Stimulated activated naive CD4-positive, alpha-beta T cell (primary cell): ENCODE measurements around the gene BTN3A1.
"Not testable (repeated sequence)": the region's sequence is repeated elsewhere in the genome, so short reads cannot be mapped to it uniquely, and the experiment has no call there.

Experiments
- DNase-seq, 6 experiments: peaks; one replicate each; lab custom pipeline; 2025; lab: John Stamatoyannopoulos, UW

BTN3A1 gene

DNA sequence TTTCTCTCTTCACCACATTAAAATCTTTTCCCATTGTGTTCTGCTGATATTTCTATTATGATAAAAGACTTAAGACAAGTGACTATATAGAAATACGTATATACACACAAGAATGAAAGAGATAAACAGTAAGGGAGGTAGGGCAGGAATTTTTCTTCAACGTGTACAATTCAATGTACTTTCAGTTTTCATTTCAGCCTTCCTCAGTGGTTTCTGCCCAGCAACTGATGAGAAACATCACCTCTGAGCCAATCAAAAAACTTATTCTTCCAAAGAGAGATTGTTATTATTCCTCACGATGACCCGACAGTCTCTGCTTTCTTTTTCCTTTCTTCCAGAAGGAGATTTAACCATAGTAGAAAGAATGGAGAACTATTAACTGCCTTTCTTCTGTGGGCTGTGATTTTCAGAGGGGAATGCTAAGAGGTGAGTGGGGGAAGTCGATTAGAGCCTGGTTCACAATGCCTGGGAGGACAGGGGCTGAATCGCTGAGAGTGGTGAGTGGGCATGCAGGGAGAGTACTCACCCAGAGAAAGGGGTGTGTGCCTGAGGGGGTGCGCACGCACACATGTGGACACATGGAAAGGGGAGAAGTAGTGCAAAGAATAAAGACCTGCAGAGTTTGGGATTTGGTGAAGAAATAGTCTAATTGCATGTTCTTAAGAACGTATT lies at the start of gene BTN3A1:
BTN3A1 (plus strand) TSS at position 289 of the 672 bp plus-strand sequence. CDS start 3,289 bp downstream, outside the sequence.
- peak; percentile 39 to 83 (median 68) for DNase-seq

DNA sequence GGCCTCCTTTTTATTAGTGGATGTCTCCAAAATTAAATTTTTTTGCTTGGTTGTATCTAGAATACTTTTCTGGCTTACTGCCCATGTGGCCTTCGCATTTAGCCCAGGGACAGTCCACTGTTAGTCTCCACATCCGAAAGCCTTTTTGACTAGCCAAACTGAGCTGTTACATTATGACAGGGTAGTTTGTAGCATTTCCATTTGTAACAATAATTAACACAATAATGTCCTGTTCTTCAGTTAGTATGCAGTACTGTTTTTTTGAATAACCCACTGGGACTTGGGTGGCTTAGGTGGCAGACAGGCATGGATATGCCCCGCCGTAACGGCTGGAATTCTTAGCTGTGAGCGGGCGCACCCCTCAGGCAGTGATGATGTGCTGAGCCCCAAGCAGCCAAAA lies 49.8 kb upstream of the BTN3A1 start:
- no peak for DNase-seq

GRCh38 chr6:26354162-26354561 lies 47.9 kb upstream of the BTN3A1 start:
- no peak for DNase-seq

- no peak for DNase-seq
These were observed 46.7 kb upstream of the BTN3A1 start for GRCh38 chr6:26355366-26355765.

GRCh38 chr6:26357543-26357942 lies 44.5 kb upstream of the BTN3A1 start:
- DNase-seq: not testable (repeated sequence)

DNA sequence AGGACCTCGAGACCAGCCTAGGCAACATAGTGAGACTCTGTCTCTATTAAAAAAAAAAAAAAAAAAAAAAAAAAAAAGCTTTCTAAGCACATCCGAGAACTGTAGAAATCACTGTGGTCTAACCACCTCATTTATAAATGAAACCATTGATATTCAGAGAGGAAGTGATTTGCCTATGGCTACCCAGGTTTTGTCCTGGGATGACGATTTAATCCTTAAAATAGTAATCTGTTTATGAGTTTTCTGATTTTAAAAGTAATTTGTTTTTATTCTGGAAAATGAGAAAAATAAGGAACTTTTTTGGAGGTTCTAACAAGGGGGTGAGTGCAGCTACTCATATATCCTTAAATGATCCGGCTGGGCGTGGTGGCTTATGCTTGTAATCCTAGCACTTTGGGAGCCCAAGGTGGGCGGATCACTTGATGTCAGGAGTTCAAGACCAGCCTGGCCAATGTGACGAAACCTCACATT lies 43.5 kb upstream of the BTN3A1 start:
- DNase-seq: no peak

DNA sequence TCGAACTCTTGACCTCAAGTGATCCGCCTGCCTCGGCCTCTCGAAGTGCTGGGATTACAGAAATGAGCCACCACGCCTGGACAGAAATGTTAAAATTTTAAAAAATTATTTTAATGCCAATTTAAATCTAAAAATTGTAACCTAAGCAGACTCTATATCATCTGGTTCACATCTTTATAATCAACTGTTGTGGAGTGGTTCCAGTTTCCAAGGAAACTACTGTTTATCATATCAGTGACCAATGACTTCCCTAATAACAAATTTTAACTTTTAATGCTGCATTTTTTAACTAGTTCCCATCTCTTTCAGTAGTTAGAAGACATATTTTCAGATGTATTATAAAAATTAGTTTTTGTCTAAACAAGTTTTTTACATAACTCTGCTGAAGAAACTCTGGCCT lies 42.3 kb upstream of the BTN3A1 start:
- no peak for DNase-seq

- DNase-seq: peak in 3 of 6 experiments; percentile 2 to 64 (median 37)
These were observed 41.3 kb upstream of the BTN3A1 start for GRCh38 chr6:26360451-26361416.

DNA sequence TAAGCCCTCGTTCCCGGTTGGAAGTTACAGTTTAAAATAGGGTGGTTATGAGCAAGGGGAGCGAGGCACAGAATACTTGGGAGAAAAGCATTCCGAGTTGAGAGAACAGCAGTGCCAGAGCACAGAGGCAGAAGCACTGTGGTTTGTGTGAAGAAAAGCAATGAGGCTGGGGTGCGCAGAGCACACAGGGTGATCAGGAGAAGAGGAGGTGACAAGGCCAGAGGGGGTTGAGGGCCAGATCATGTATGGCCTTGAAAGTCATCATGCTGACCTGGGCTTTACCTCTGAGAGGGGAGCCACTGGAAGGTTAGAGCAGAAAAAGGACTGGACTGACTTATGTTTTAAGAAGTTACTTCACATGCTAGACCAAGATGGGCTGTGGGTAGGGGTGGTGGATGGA lies 40.5 kb upstream of the BTN3A1 start:
- no peak for DNase-seq

GRCh38 chr6:26362093-26362835 lies 39.8 kb upstream of the BTN3A1 start:
- no peak for DNase-seq

GRCh38 chr6:26362836-26363220 lies 39.2 kb upstream of the BTN3A1 start:
- DNase-seq: no peak

- peak in 3 of 6 experiments; percentile 8 to 75 (median 57) for DNase-seq
These were observed 38.0 kb upstream of the BTN3A1 start for GRCh38 chr6:26363882-26364701.

GRCh38 chr6:26365633-26365995 lies 36.5 kb upstream of the BTN3A1 start:
- DNase-seq: no peak

DNA sequence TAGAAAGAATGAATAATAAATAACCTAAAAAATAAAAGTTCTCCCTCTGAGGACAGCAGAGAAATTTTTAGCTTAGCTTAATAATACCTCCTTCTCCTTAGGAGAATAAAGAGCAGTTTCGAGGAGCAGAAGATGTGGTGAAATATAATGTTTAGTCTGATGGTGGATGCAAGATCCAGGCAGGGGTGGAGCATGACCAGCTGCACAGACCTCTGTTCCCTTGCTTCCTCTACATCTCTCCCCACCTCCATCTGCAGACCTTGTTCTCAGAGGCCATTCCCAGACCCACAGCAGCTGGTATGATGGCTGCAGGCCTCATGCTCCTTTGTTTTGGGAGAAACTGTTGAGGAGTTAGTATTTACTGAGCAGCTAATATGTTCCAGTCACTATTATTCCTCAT lies 35.6 kb upstream of the BTN3A1 start:
- DNase-seq: no peak

- no peak for DNase-seq
These were observed 35.0 kb upstream of the BTN3A1 start for GRCh38 chr6:26367114-26367513.

GRCh38 chr6:26371813-26372212 lies 30.3 kb upstream of the BTN3A1 start:
- not testable (repeated sequence) for DNase-seq

DNA sequence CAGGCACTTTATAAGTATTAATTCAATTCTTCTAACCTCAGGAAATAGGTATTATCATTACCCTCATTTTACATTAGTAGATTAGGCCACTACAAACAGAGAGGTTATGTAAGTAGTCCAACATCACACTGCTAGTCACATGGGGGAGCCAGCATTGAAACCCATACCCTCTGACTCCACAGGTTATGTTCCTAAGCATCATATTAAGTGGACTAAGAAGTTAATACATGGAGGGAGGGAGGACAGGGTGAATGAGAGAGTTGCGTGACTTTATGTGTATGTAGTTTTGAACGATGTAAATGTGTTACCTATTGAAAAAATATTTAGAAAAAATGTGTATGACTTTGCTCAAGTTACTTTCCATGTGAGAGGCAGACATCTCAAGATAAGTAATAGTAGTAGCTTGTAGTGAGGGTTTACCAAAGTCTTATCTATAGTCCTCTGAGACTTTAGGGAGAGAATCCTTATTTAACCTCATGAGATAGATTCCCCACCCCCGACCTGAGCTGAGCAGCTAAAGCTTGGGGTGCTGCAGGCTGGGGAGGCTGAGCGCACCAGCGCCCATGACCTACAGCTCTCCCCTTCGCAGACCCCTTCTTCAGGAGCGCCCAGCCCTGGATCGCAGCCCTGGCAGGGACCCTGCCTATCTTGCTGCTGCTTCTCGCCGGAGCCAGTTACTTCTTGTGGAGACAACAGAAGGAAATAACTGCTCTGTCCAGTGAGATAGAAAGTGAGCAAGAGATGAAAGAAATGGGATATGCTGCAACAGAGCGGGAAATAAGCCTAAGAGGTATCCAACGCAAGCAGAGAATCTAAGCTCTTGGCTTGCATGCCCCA lies 29.5 kb upstream of the BTN3A1 start:
- DNase-seq: no peak

- DNase-seq: no peak
These were observed 26.8 kb upstream of the BTN3A1 start for GRCh38 chr6:26375270-26375669.

- DNase-seq: no peak
These were observed 24.4 kb upstream of the BTN3A1 start for GRCh38 chr6:26377719-26378118.

DNA sequence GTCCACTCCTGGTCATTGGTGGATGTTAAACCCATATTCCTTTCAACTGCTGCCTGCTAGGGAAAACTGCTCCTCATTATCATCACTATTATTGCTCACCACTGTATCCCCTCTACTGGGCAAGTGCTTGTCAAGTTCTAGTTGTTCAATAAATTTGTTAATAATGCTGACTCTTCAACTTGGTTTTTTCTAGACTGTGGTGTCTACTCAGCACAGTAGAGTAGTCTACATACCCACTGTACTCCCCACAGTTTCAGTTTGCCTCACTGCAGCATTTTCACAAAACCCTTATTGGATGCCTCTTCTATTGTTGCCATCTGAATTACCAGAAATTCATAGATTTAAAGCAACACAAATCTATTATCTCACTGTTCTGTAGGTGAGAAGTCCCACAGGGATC lies 23.9 kb upstream of the BTN3A1 start:
- DNase-seq: not testable (repeated sequence)
